Testis (tissue), 2 donors: ENCODE data around the gene CACNA2D3.

Source experiments
- CTCF ChIP-seq, 3 experiments: fragments of 450-650 bp in 2 of 3; fragments of 200-600 bp in 1 of 3; sonication (generic) in 1 of 3; IDR thresholded peaks; one replicate each; pipeline ENCODE4 v1.5.1; 2016 to 2019; ENCODE audit warnings: antibody characterized with exemption in 3 of 3, mild to moderate bottlenecking in 2 of 3, moderate library complexity in 1 of 3
- POLR2A ChIP-seq: fragments of 450-650 bp; IDR thresholded peaks from one replicate; pipeline ENCODE4 v1.6.1; 2017; ENCODE audit warnings: antibody characterized with exemption, mild to moderate bottlenecking, moderate library complexity

GRCh38 chr3:54622678-54623077, 500.3 kb downstream of the CACNA2D3 start:
- no peak for TF ChIP-seq CTCF (IDR thresholded peaks at IDR 0.05)
- no peak for TF ChIP-seq POLR2A
